ENCODE results near the gene GABPA. TPM values are rescaled to one million over a fixed set of nuclear protein-coding genes. Genes with fewer than 3 reads are reported as not detected.

GABPA gene
- total and polyA plus RNA-seq, 4 donors = 5.4 to 19.4 (median 11.5) TPM

- H3K4me1 ChIP-seq (ENCODE audit: control insufficient read depth in 4 of 4, insufficient read depth in 4 of 4, low read length in 3 of 4) = no peaks in the 10 kb centered on the region
- no peaks in the 10 kb centered on the region for H3K9me3 ChIP-seq (ENCODE audit: control insufficient read depth in 4 of 4, low read length in 3 of 4)
- no peaks in the 10 kb centered on the region for H3K27me3 ChIP-seq (ENCODE audit: control insufficient read depth in 4 of 4, insufficient read depth in 4 of 4, low read length in 3 of 4)
- no peak overlapping the region for H3K4me3 ChIP-seq (ENCODE audit: low read depth in 1 of 3, low read length in 3 of 3)
- no peak overlapping the region for H3K27ac ChIP-seq (ENCODE audit: low read depth in 1 of 2, low read length in 2 of 2)
- no peak for TF ChIP-seq FOXA2 (IDR thresholded peaks at IDR 0.05)
- no peak for TF ChIP-seq RXRA (IDR thresholded peaks at IDR 0.05)
- TF ChIP-seq, protein P1, sequence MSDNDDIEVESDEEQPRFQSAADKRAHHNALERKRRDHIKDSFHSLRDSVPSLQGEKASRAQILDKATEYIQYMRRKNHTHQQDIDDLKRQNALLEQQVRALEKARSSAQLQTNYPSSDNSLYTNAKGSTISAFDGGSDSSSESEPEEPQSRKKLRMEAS (IDR thresholded peaks at IDR 0.05) = no peak
- no peak for TF ChIP-seq SP1 (IDR thresholded peaks at IDR 0.05)
- TF ChIP-seq RAD21 (IDR thresholded peaks at IDR 0.05) = no peak
- no peak for TF ChIP-seq EGR1 (IDR thresholded peaks at IDR 0.05; ENCODE audit: low read depth in 2 of 2)
- TF ChIP-seq TAF1 (conservative IDR thresholded peaks at IDR 0.05) = no peak
- no peak for TF ChIP-seq CTCF (IDR thresholded peaks at IDR 0.05; ENCODE audit: low read depth, low read length, missing input control)
- TF ChIP-seq GABPA (IDR thresholded peaks at IDR 0.05 in 1 of 2, conservative IDR thresholded peaks at IDR 0.05 in 1 of 2) = no peak
- TF ChIP-seq, protein P2, sequence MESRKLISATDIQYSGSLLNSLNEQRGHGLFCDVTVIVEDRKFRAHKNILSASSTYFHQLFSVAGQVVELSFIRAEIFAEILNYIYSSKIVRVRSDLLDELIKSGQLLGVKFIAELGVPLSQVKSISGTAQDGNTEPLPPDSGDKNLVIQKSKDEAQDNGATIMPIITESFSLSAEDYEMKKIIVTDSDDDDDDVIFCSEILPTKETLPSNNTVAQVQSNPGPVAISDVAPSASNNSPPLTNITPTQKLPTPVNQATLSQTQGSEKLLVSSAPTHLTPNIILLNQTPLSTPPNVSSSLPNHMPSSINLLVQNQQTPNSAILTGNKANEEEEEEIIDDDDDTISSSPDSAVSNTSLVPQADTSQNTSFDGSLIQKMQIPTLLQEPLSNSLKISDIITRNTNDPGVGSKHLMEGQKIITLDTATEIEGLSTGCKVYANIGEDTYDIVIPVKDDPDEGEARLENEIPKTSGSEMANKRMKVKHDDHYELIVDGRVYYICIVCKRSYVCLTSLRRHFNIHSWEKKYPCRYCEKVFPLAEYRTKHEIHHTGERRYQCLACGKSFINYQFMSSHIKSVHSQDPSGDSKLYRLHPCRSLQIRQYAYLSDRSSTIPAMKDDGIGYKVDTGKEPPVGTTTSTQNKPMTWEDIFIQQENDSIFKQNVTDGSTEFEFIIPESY (IDR thresholded peaks at IDR 0.05) = no peak
- TF ChIP-seq YY1 (IDR thresholded peaks at IDR 0.05) = no peak
- TF ChIP-seq ATF3 (IDR thresholded peaks at IDR 0.05) = no peak
- no peak for TF ChIP-seq JUND (IDR thresholded peaks at IDR 0.05)
- TF ChIP-seq HNF4G (IDR thresholded peaks at IDR 0.05) = no peak
- TF ChIP-seq REST (IDR thresholded peaks at IDR 0.05) = no peak
- TF ChIP-seq NR2F2 (IDR thresholded peaks at IDR 0.05) = no peak
- DNase-seq (ENCODE audit: low spot score) = no peak
- H3K9ac ChIP-seq (ENCODE audit: low read depth in 1 of 2, low read length in 2 of 2) = no peak overlapping the region
- no peaks in the 10 kb centered on the region for H3K36me3 ChIP-seq (ENCODE audit: control insufficient read depth in 4 of 4, insufficient read depth in 3 of 4, low read depth in 1 of 4, low read length in 3 of 4)
These were observed 74.2 kb downstream of the GABPA start for GRCh38 chr21:25809013-25809412.

DNA sequence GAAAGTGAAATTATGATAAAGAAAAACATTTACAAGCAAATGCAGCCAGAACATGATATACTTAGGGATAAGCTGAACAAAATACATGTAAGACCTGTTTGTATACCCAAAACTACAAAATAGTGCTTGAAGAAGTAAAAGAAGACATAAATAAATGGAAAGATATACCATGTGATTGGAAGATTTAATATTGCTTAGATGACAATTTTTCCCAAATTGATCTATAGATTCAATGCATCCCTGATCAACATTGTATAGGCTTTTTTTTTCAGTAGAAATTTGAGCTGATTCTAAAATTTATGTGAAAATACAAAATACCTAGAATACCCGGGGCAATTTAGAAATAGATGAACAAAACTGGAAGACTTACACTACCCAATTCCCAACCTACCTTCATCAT is 76.4 kb downstream of the GABPA start:
- Histone ChIP-seq H3K9me3 (ENCODE audit: control insufficient read depth in 4 of 4, low read length in 3 of 4) (no peaks in the 10 kb centered on the region), H3K27ac (ENCODE audit: low read depth in 1 of 2, low read length in 2 of 2) (no peak overlapping the region), H3K36me3 (ENCODE audit: control insufficient read depth in 4 of 4, insufficient read depth in 3 of 4, low read depth in 1 of 4, low read length in 3 of 4) (no peaks in the 10 kb centered on the region), H3K4me3 (ENCODE audit: low read depth in 1 of 3, low read length in 3 of 3) (no peak overlapping the region), H3K27me3 (ENCODE audit: control insufficient read depth in 4 of 4, insufficient read depth in 4 of 4, low read length in 3 of 4) (no peaks in the 10 kb centered on the region), H3K4me1 (ENCODE audit: control insufficient read depth in 4 of 4, insufficient read depth in 4 of 4, low read length in 3 of 4) (no peaks in the 10 kb centered on the region), H3K9ac (ENCODE audit: low read depth in 1 of 2, low read length in 2 of 2) (no peak overlapping the region)
- no peak for DNase-seq (ENCODE audit: low spot score)
- no peak for TF ChIP-seq TAF1 (conservative IDR thresholded peaks at IDR 0.05)
- TF ChIP-seq FOXA2 (IDR thresholded peaks at IDR 0.05) = no peak
- TF ChIP-seq HNF4A (conservative IDR thresholded peaks at IDR 0.05) = no peak
- no peak for TF ChIP-seq HNF4G (IDR thresholded peaks at IDR 0.05)
- no peak for TF ChIP-seq EGR1 (IDR thresholded peaks at IDR 0.05; ENCODE audit: low read depth in 2 of 2)
- no peak for TF ChIP-seq GABPA (IDR thresholded peaks at IDR 0.05 in 1 of 2, conservative IDR thresholded peaks at IDR 0.05 in 1 of 2)
- no peak for TF ChIP-seq CTCF (IDR thresholded peaks at IDR 0.05; ENCODE audit: low read depth, low read length, missing input control)
- no peak for TF ChIP-seq ATF3 (IDR thresholded peaks at IDR 0.05)
- no peak for TF ChIP-seq RXRA (IDR thresholded peaks at IDR 0.05)
- TF ChIP-seq NR2F2 (IDR thresholded peaks at IDR 0.05) = no peak
- 89% methylated on average over 1 of the region's 1 CpG for WGBS

Data from liver (tissue), 9 donors.